ENCODE measurements around the gene DNAH14.
"Not testable (repeated sequence)": the region's sequence is repeated elsewhere in the genome, so short reads cannot be mapped to it uniquely, and the experiment has no call there.

The DNAH14 gene

DNA sequence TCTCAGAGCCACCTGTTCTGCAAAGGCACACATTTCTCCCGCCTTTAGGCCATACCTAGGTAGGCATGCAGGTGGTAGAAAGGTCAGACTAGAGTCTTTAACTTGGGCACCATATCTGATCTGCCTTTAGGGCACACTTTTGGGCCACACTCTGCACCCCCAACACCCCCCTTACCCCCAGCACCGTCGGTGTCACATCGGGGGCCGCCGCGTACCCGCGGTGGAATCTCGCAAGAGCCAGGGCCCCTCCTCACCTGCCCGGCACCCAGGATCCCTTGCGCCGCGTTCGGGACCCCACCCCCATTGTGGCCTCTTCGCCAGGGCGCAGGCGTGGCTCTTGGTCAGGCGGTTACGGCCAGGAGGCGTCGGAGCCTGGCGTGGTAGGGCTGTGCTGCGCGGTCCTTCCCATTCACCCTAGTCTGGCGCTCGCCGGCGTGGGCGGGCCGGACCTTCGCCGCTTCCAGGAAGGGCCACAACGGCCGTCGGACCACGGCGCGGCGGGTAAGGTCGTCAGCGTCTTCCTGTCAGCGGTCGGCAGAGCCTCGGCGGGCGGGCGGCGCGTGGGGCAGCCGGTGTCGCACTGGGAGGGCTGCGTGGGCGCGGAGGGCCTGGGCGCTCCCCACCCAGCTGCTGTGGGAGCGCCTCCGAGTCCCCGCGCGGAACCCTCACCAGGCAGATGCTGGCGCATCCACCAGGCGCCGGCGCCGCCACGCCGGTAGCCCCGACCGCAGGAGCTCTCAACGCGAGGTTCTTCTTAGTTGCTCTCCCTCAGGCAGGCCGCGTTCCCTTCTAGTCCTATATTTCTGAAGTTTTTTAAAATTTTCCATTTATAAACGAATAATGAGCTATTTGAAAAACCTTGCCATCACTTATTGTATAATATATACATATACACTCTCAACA, at the start of gene DNAH14:
Gene DNAH14, plus strand, starts transcription at position 341 of the 903 bp plus-strand sequence. CDS start 23,028 bp downstream, outside the sequence.
- DNase-seq, result peak; percentile 21

DNA sequence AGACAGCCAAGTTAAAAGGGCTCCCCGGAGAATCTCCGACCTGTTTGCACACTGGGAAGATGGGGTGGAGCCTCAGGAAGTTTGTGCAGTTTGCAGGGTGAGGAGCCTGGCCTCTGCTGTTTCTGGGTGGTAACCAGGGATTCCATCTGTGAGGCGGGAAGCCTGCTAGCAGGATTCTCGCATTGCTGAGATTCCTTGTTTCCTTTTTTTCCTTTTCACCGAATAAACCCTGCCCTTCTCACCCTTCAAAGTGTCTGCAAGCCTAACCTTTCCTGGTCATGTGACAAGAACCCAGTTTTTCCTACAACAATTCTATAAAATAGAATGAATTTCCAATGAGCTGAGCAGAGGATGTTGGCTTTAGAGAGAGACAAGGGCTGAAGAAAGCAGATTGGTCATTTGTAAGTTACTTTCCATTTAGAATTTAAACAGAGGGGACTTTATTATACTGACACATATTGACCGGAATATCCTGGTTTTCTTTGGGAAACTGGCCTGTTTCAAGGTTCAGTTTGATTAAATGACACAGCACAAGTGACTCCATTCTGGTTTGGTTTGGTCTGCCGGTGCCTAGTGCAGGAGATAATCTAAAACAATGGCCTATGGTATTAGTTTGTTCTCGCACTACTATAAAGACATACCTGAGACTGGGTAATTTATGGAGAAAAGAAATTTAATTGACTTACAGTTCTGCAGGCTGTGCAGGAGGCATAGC, 48.7 kb upstream of the DNAH14 start:
- DNase-seq, result no peak

GRCh38 chr1:224881308-224881692, 48.2 kb upstream of the DNAH14 start:
- DNase-seq, result not testable (repeated sequence)

DNA sequence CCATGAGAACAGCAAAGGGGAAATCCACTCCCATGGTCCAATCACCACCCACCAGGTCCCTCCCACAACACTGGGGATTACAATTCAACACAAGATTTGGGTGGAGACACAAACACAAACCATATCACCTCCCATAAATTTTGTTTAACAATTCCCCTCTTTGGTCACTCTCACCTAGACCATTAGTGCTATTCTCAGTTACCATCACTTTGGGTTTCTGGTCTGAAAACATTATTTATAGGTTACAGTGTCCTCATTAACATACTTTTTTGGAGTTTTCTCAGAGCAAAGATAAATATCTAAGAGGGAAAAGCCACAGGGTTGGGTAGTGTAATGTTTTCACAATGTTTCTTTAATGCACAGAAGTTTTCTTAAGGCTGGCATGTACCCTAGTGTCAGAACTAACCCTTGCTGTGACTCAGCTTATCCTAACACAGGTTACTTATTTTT, 47.7 kb upstream of the DNAH14 start:
- DNase-seq, result no peak

GRCh38 chr1:224882264-224882663, 47.2 kb upstream of the DNAH14 start:
- no peak for DNase-seq

- DNase-seq, result no peak
Measured at GRCh38 chr1:224883091-224883490, 46.4 kb upstream of the DNAH14 start.

DNA sequence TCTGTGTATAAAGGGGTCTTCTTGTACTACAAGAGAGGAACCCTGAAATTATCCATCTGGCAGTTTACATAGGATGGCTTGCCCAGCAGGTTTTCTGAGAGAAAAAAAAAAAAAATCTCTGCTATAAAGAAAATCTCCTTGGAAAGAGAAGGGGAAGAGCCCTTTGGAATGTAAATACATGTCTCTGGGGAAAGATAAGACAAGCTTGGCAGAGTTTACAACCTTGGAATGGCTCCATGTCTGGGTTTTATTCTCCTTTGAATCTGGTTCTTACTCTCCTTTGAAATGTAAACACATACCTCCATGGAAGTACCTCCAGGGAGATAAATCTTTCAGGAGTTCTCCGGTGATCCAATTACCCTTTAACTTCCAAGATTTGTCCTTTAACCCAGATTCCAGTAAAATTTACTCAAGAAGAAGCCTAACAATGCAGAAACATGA, 45.1 kb upstream of the DNAH14 start:
- DNase-seq, result no peak

GRCh38 chr1:224885376-224885775, 44.1 kb upstream of the DNAH14 start:
- not testable (repeated sequence) for DNase-seq

- DNase-seq, result no peak
Measured at GRCh38 chr1:224894915-224895314, 34.6 kb upstream of the DNAH14 start.

DNA sequence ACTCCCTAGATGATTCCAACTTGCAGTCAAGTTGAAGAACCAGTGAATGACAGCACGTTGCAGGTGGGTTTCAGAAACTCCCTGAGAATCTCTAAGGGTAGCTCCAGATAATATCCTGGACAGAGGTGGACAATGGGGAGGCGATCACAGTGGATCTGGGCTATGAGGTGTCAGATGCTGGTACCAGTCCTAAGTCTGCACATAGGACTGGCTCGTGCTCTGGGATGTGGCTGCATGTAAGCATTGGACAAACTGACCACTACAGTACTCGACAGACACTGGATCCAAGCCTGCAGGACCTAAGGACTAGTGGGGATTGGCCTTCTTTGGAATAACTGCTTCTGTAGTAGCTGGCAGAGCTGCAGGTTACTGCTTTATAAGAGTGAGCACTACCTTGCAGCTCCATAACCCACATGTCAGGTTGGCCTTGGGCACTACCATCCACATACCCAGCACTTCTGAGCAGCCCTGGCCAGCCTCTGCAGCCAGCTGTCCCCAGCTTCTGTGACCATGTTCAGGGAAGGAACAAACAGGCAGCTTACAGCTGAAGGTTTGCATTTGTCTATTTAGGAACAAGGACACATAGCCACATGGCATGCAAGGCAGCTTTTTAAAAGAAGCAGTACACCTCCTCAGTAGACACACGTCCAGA, 33.2 kb upstream of the DNAH14 start:
- no peak for DNase-seq

DNA sequence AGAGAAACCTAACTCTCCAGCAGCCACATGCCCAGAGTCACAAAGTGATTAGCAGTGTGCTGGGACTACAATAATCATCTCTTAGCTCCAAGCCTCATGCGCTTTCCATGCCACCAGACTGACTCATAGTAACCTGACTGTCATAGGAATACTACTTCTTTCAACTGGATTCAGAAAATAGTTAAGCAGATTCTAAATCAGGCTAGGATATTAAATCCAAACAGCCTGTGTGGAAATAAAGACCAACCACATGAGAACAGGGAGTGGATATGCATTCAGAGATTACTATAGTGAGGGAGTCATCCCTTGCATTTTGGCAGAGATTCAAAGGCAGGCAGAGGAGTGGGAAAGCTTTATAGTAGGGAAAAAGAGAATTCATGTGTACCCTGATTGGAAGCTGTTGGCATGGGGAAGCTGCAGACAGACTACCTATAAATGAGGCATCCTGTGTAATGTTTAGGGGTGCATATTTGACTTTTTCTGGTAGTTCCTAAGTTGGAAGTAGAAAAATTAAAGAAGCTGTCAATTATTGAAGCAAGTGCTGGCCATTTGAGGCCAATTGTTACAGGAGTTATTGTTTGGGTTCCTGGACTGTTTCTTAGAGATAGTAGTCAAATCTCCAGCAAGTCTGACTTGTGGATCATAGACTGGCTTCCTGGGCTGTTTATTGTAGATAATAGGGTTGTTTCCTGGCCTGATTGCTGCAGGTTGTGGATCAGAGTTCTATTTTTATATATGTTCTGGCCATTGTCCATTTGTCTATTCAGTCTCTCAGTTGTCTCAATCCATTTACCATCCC, 31.7 kb upstream of the DNAH14 start:
- DNase-seq, result no peak

GRCh38 chr1:224898937-224899336, 30.5 kb upstream of the DNAH14 start:
- no peak for DNase-seq

DNA sequence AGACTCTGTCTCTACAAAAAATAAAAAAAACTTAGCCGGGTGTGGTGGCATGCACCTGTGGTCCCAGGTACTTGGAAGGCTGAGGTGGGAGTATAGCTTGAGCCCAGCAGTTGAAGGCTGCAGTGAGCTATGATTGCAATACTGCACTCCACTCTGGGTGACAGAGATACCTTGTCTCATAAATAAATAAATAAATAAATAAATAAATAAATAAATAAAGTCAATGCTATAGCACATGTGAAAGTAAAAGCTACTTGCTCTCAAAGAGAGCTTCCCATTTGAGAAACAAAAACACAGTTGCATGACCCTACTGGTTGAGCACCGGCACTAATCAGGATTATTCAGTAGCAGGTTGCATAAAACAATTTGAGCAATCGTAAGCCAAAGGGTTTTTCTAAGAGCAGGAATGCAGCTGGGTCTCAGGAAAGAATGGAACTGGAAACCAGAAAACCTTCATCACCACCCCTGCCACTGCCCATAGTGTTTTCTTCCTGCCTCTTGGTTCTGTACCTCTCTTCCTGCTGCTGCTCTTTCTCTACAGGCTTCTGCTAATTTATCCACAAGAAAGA, 29.3 kb upstream of the DNAH14 start:
- DNase-seq, result no peak

- DNase-seq, result no peak
Measured at GRCh38 chr1:224901087-224901810, 28.2 kb upstream of the DNAH14 start.

GRCh38 chr1:224903955-224904354, 25.5 kb upstream of the DNAH14 start:
- no peak for DNase-seq

- DNase-seq, result no peak
Measured at GRCh38 chr1:224906340-224906739, 23.1 kb upstream of the DNAH14 start.

DNA sequence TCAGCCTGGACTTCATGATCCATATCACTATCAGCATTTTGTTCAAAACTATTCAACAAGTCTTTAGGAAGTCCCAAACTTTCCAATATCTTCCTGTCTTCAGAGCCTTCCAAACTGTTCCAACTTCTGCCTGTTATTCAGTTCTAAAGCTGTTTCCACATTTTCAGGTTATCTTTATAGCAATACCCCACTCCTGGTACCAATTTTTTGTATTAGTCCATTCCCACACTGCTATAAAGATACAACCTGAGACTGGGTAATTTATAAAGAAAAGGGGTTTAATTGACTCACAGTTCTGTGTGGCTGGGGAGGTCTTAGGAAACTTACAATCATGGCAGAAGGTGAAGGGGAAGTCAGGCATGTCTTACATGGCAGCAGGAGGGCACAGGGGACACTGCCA, 18.3 kb upstream of the DNAH14 start:
- DNase-seq, result no peak

GRCh38 chr1:224914292-224914900, 15.1 kb upstream of the DNAH14 start:
- DNase-seq, result no peak

DNA sequence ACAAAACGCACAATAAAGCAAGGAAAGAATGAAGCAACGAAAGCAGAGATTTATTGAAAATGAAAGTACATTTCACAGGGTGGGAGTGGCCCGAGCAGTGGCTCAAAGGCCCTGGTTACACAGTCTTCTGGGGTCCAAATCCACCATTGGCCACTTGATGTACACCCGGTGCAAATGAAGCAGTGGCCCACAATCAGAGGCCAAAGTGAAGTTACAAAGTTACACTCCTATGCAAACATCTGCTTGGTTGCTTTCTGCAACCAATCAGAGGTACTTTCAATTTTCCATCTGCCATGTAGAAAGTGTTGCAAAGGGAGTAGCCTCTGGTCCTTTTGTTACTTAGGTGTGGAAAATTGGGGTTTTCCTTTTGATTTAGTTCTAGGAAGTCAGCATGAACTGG, 10.0 kb upstream of the DNAH14 start:
- no peak for DNase-seq

GRCh38 chr1:224920930-224921329, 8.5 kb upstream of the DNAH14 start:
- no peak for DNase-seq

DNA sequence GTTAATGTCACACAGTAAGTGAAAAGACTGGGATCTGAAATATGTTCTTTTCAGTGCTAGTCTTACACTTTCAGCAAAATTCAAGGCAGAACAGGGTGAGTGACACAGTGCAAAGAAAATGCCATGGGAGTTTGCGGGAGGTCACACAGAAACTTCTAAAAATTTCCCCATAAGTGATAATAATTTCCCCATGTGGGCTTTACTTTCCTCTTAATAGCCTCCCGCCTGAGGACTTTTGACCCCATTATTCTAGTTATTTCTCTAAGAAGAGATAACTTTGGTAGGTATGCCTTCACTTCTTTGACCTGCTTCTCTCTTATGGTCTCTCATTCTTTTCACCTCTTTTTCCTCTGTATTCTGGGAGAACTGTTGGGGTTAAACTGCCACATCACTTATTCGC, 8.1 kb upstream of the DNAH14 start:
- DNase-seq, result no peak
